Tibial nerve (tissue), 3 donors: ENCODE data around the gene PRUNE2.

Experiments used
- POLR2A ChIP-seq, 2 donors: fragments of 450-650 bp; IDR thresholded peaks; one replicate each; pipeline ENCODE4 v1.6.1; 2017; ENCODE audit warnings: antibody characterized with exemption in 2 of 2, mild to moderate bottlenecking in 2 of 2, moderate library complexity in 2 of 2
- TF ChIP-seq, protein P1 (sequence below), 5 experiments: fragments of 200-600 bp in 3 of 5; fragments of 450-650 bp in 2 of 5; sonication (generic) in 3 of 5; IDR thresholded peaks; one replicate each; pipeline ENCODE4 v1.5.1; 2016 to 2019; ENCODE audit warnings: antibody characterized with exemption in 5 of 5, mild to moderate bottlenecking in 3 of 5, moderate library complexity in 2 of 5

DNA sequence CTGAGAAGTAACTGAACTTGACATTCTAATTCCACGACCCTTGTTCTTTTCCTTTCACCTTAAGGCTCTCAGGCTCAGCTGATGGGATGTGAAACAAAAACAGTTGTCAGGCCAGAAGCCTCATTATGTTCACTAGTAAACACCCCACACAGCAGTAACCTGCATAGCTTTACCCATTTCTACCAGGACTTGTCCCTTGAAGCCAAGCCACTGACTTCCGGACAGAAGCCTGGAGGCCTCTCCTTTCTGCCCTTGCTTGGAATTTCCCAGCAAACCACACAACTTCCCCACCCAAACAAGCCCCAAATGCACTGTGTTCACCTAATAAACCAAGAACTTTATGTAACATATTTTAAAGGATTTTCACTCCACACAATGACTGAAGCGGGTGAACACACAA is 19.6 kb downstream of the PRUNE2 start:
- TF ChIP-seq, protein P1, sequence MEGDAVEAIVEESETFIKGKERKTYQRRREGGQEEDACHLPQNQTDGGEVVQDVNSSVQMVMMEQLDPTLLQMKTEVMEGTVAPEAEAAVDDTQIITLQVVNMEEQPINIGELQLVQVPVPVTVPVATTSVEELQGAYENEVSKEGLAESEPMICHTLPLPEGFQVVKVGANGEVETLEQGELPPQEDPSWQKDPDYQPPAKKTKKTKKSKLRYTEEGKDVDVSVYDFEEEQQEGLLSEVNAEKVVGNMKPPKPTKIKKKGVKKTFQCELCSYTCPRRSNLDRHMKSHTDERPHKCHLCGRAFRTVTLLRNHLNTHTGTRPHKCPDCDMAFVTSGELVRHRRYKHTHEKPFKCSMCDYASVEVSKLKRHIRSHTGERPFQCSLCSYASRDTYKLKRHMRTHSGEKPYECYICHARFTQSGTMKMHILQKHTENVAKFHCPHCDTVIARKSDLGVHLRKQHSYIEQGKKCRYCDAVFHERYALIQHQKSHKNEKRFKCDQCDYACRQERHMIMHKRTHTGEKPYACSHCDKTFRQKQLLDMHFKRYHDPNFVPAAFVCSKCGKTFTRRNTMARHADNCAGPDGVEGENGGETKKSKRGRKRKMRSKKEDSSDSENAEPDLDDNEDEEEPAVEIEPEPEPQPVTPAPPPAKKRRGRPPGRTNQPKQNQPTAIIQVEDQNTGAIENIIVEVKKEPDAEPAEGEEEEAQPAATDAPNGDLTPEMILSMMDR (IDR thresholded peaks at IDR 0.05), result no peak
- no peak for TF ChIP-seq POLR2A (IDR thresholded peaks at IDR 0.05)
